ENCODE results near the gene ADGRF5.

ADGRF5 gene

GRCh38 chr6:46932526-46933319, 11.0 kb upstream of the ADGRF5 start:
- DNase-seq = peak; percentile 78

- no peak for DNase-seq
These were observed 9.7 kb upstream of the ADGRF5 start for GRCh38 chr6:46931416-46931815.

- no peak for DNase-seq
These were observed 8.6 kb upstream of the ADGRF5 start for GRCh38 chr6:46930331-46930730.

GRCh38 chr6:46927066-46927465, 5.3 kb upstream of the ADGRF5 start:
- DNase-seq = peak; percentile 14

- DNase-seq = peak; percentile 19
These were observed 4.7 kb upstream of the ADGRF5 start for GRCh38 chr6:46926481-46926880.

- peak; percentile 80 for DNase-seq
These were observed 4.0 kb upstream of the ADGRF5 start for GRCh38 chr6:46925563-46926253.

GRCh38 chr6:46923476-46923875, 1.7 kb upstream of the ADGRF5 start:
- no peak for DNase-seq

GRCh38 chr6:46921059-46921458, 679 bp downstream of the ADGRF5 start:
- no peak for DNase-seq

GRCh38 chr6:46918806-46919205, 2.9 kb downstream of the ADGRF5 start:
- DNase-seq = no peak

GRCh38 chr6:46917002-46917545, 4.7 kb downstream of the ADGRF5 start:
- no peak for DNase-seq

GRCh38 chr6:46915866-46916265, 5.9 kb downstream of the ADGRF5 start:
- no peak for DNase-seq

- DNase-seq = no peak
These were observed 6.4 kb downstream of the ADGRF5 start for GRCh38 chr6:46915380-46915779.

- DNase-seq = no peak
These were observed 7.4 kb downstream of the ADGRF5 start for GRCh38 chr6:46914279-46914810.

- peak; percentile 7 for DNase-seq
These were observed 12.4 kb downstream of the ADGRF5 start for GRCh38 chr6:46909371-46909770.

- no peak for DNase-seq
These were observed 15.0 kb downstream of the ADGRF5 start for GRCh38 chr6:46906776-46907175.

GRCh38 chr6:46904117-46904516, 17.6 kb downstream of the ADGRF5 start:
- DNase-seq = no peak

GRCh38 chr6:46903175-46903574, 18.6 kb downstream of the ADGRF5 start:
- no peak for DNase-seq

GRCh38 chr6:46901882-46902314, 19.8 kb downstream of the ADGRF5 start:
- DNase-seq = peak; percentile 39

- no peak for DNase-seq
These were observed 21.5 kb downstream of the ADGRF5 start for GRCh38 chr6:46900266-46900665.

- no peak for DNase-seq
These were observed 22.1 kb downstream of the ADGRF5 start for GRCh38 chr6:46899659-46900058.

- DNase-seq = no peak
These were observed 23.7 kb downstream of the ADGRF5 start for GRCh38 chr6:46898006-46898405.

GRCh38 chr6:46896871-46897270, 24.9 kb downstream of the ADGRF5 start:
- DNase-seq = no peak

- DNase-seq = no peak
These were observed 25.8 kb downstream of the ADGRF5 start for GRCh38 chr6:46895930-46896329.

GRCh38 chr6:46894433-46894832, 27.3 kb downstream of the ADGRF5 start:
- DNase-seq = no peak

Measured in fibroblast of upper back skin (primary cell).